ENCODE results near the gene ELK3.

GRCh38 chr12:96241846-96242256, 47.7 kb downstream of the ELK3 start:
- TF ChIP-seq EZH2 (IDR thresholded peaks at IDR 0.05; ENCODE audit: borderline replicate concordance, low read depth, low read length, severe bottlenecking) = no peak
- no peak for TF ChIP-seq CTCF (IDR thresholded peaks at IDR 0.05; ENCODE audit: borderline replicate concordance, extremely low read depth, low read length, poor library complexity, severe bottlenecking)
